SH-SY5Y (cell line): ENCODE data around the gene LAPTM4A.

Source experiments
- GATA2 ChIP-seq: IDR thresholded peaks from 2 replicates; pipeline ENCODE4 v1.6.1; 2011; ENCODE audit warnings: mild to moderate bottlenecking, low read depth, low read length
- GATA3 ChIP-seq: IDR thresholded peaks from 2 replicates; pipeline ENCODE4 v1.6.1; 2011; ENCODE audit warnings: low read depth, mild to moderate bottlenecking, low read length, moderate library complexity

DNA sequence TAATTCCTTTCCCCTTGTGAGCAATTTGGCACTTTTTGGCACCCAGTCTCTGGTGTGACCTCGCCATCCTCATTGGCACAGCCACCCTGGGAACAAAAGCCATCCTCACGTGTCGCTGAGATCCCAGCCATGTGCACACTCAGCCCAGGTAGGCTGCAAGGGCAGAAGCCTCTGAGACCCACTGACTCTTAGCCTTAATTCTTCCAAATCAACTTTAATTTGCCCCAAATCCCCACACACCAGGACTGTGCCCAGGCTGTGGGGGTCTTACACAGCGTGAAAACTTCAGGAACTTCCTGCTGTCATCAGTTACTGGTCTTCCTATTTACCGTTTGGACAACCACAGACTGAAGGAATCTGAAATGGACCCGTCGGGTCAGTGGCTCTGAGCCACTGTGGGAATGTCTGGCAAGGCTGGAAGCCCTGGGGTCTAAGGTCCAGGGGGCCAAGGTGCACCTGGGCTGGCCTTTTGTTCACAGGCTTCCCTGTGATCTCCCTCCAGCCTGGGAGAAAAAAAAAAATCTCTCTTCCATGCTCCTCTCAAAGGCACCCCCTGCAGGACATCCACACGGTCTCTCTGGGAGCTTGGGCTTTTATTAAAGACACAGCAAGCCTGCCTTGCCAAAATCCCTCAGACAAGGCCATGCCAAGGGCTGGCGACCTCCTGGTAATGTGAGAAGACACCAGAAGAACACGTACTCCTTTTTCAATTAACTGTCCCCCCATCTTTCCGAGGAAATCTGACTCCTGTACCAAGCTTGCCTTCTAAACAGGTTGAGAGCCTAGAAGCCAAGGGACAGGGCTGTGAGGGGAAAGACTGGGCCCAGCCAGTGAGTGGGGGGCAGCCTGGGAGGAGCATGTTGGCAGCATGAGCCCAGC is 42.1 kb upstream of the LAPTM4A start:
- TF ChIP-seq GATA2 (no peak), GATA3 (no peak)
